K562 (cell line): ENCODE data around the gene EME1. TPM values are rescaled to one million over a fixed set of nuclear protein-coding genes. Genes with fewer than 3 reads are reported as not detected.
A peak's percentile ranks its signal among the peaks of the same experiment; 100 is the strongest.

ENCODE experiments used
- CBX3 ChIP-seq, 2 experiments: IDR thresholded peaks; 1 replicate in 1 of 2; 2 replicates in 1 of 2; pipeline ENCODE4 v1.6.1; 2012; ENCODE audit warnings: inconsistent platforms in 2 of 2, low read length in 2 of 2, borderline replicate concordance in 1 of 2, control low read depth in 1 of 2
- CBX8 ChIP-seq: fragments of 200-600 bp; sonication (generic); IDR thresholded peaks from 2 replicates; pipeline ENCODE4 v1.6.1; 2012; ENCODE audit warnings: borderline replicate concordance, mixed run types, low read depth, mild to moderate bottlenecking, moderate library complexity, mixed read lengths, low read length, control low read depth, inconsistent platforms; ENCODE audit not compliant: poor library complexity, severe bottlenecking; ENCODE audit errors: extremely low read depth
- CEBPB ChIP-seq: fragments of 450-650 bp; IDR thresholded peaks from 2 replicates; pipeline ENCODE4 v1.6.1; 2016; ENCODE audit warnings: missing genetic modification characterization, missing compliant biosample characterization
- ELF4 ChIP-seq: fragments of 450-650 bp; formaldehyde crosslinking; IDR thresholded peaks from 2 replicates; pipeline ENCODE4 v1.4.0; 2022; ENCODE audit warnings: missing genetic modification characterization
- EWSR1 ChIP-seq: fragments of 450-650 bp; IDR thresholded peaks from 2 replicates; pipeline ENCODE4 v1.6.1; 2018; ENCODE audit warnings: borderline replicate concordance, mild to moderate bottlenecking, low read depth, moderate library complexity; ENCODE audit not compliant: partially characterized antibody
- GTF2F1 ChIP-seq: IDR thresholded peaks from 2 replicates; pipeline ENCODE4 v1.6.1; 2011; ENCODE audit warnings: low read depth, low read length, improper control_type of control experiment
- NFIX ChIP-seq: fragments of 250-450 bp; sonication (Bioruptor Pico); IDR thresholded peaks from 2 replicates; pipeline ENCODE4 v1.4.0; 2020; ENCODE audit warnings: low read depth, mild to moderate bottlenecking, moderate library complexity
- NR2F6 ChIP-seq: fragments of 450-650 bp; formaldehyde crosslinking; IDR thresholded peaks from 2 replicates; pipeline ENCODE4 v1.4.0; 2020; ENCODE audit warnings: mild to moderate bottlenecking
- PCBP1 ChIP-seq: fragments of 200-400 bp; formaldehyde crosslinking; IDR thresholded peaks from 2 replicates; pipeline ENCODE4 v1.6.1; 2018; ENCODE audit warnings: mild to moderate bottlenecking, low read depth, low read length; ENCODE audit not compliant: poor library complexity, severe bottlenecking
- PHF8 ChIP-seq: fragments of 200-600 bp; sonication (generic); IDR thresholded peaks from 2 replicates; pipeline ENCODE4 v1.6.1; 2012; ENCODE audit warnings: mixed run types, mild to moderate bottlenecking, inconsistent platforms, low read length, moderate library complexity, borderline replicate concordance
- POLR3G ChIP-seq: IDR thresholded peaks from 2 replicates; pipeline ENCODE4 v1.6.1; 2011; ENCODE audit not compliant: insufficient read length, insufficient replicate concordance; ENCODE audit errors: extremely low read depth
- SIN3B ChIP-seq: fragments of 450-650 bp; IDR thresholded peaks from 2 replicates; pipeline ENCODE4 v1.6.1; 2017; ENCODE audit warnings: low read depth, mild to moderate bottlenecking, moderate library complexity
- THRAP3 ChIP-seq: fragments of 450-650 bp; IDR thresholded peaks from 2 replicates; pipeline ENCODE4 v1.6.1; 2016; ENCODE audit warnings: mild to moderate bottlenecking, inconsistent platforms, borderline replicate concordance
- TOE1 ChIP-seq, 2 experiments: fragments of 450-650 bp in 1 of 2; sonication (generic) in 1 of 2; formaldehyde crosslinking in 1 of 2; IDR thresholded peaks; 2 replicates each; pipeline versions ENCODE4 v1.7.1 to v1.8.0; 2016 to 2022; ENCODE audit warnings: borderline replicate concordance in 2 of 2, mild to moderate bottlenecking in 2 of 2, antibody characterized with exemption in 1 of 2, inconsistent platforms in 1 of 2, low read depth in 1 of 2, missing genetic modification reagents in 1 of 2, moderate library complexity in 1 of 2
- ZEB2 ChIP-seq: fragments of 450-650 bp; IDR thresholded peaks from 2 replicates; pipeline ENCODE4 v1.6.1; 2016
- ZKSCAN3 ChIP-seq: fragments of 250-450 bp; sonication (Bioruptor Pico); IDR thresholded peaks from 2 replicates; pipeline ENCODE4 v1.4.0; 2020
- ZNF174 ChIP-seq: fragments of 250-450 bp; sonication (Bioruptor Pico); IDR thresholded peaks from 2 replicates; pipeline ENCODE4 v1.4.0; 2020; ENCODE audit warnings: mild to moderate bottlenecking
- ZNF444 ChIP-seq: fragments of 250-450 bp; sonication (Bioruptor Pico); IDR thresholded peaks from 2 replicates; pipeline ENCODE4 v1.4.0; 2020; ENCODE audit warnings: mild to moderate bottlenecking, moderate library complexity
- ZNF518B ChIP-seq: fragments of 250-450 bp; sonication (Bioruptor Pico); IDR thresholded peaks from 2 replicates; pipeline ENCODE4 v1.5.0; 2021; ENCODE audit warnings: mild to moderate bottlenecking, moderate library complexity
- ZNF655 ChIP-seq: fragments of 250-450 bp; sonication (Bioruptor Pico); IDR thresholded peaks from 2 replicates; pipeline ENCODE4 v1.5.0; 2021
- ZNF668 ChIP-seq: fragments of 250-450 bp; sonication (Bioruptor Pico); IDR thresholded peaks from 2 replicates; pipeline ENCODE4 v1.8.0; 2022; ENCODE audit warnings: mild to moderate bottlenecking, inconsistent platforms
- polyA plus RNA-seq, 8 experiments: library from polyadenylated mRNA; depleted of rRNA in 4 of 8; stranded (reverse) in 5 of 8; unstranded in 3 of 8; fragments of >200 nt; fragmentation: Nextera tagmentation in 2 of 8; fragmentation: Illumina TruSeq in 1 of 8; extraction: Ambion mirVana in 2 of 8; extraction: Trizol in 1 of 8; gene quantifications; 2 replicates each; pipeline versions ENCODE4 v1.2.1 to v1.2.3, GENCODE V29; 2011 to 2014; ENCODE audit warnings: inconsistent platforms in 1 of 8, missing spikeins in 1 of 8
- total RNA-seq, 7 experiments: library from RNA; depleted of rRNA in 6 of 7; stranded (reverse); fragments of >200 nt in 6 of 7; fragmentation: Illumina TruSeq in 2 of 7; extraction: Trizol in 2 of 7; gene quantifications; 2 replicates each; pipeline versions ENCODE4 v1.2.1 to v1.2.3, GENCODE V29; 2011 to 2021; ENCODE audit warnings: low replicate concordance in 1 of 7
- TF ChIP-seq, protein P1 (sequence below): sonication (generic); formaldehyde crosslinking; IDR thresholded peaks from 2 replicates; pipeline ENCODE4 v1.8.0; 2022; ENCODE audit warnings: mild to moderate bottlenecking, low read depth, missing genetic modification reagents

Gene EME1
- total and polyA plus RNA-seq, 9 of the 15 experiments (the other 6 are each of a cell fraction or from before 2014, with no cell fraction given) = 14.6 to 44.1 (median 24.0) TPM

DNA sequence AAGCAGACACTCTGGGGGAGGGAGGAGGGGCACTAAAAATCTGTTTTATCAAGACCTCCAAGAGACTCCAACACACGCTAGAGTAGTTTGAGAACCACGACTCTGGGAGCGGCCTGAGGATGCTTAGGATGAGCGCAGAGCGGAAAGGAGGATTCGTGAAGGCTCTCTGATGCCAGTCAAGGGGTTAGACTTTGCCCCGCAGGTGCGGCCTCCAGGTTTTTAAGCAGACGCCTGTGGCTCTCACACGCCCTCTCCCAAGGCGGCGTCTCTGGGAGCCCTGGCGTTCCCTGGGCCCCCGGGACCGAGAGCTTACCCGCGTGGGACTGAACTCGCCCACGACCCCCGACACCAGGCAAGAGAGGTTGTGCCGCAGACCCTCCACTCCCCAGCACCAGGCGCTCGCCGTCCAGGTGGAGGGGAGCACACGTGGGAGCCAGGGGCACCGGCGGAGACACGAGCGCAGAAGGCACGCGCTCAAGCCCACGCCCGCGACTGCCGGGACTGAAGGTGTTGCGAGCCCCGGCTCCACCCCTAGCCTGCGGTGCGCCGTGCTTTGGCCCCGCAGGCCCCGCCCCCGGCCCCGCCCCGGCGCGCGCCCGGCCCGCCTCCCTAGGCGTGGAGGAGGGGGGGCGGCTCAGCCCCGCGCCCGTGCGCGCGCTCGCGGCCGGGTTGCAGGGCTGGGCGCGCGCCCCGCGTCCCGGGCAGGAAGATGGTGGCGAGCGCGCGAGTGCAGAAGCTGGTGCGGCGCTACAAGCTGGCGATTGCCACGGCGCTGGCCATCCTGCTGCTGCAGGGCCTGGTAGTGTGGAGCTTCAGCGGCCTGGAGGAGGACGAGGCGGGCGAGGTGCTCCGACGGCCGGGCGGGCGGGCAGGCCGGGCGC lies 27.4 kb upstream of the EME1 start, which contains the start of gene XYLT2 (continued):
- TF ChIP-seq CBX8 (no peak), POLR3G (no peak), NFIX (CRISPR knock-in tag) (no peak), SIN3B (no peak), PCBP1 (peak; percentile 43), NR2F6 (CRISPR knock-in tag) (no peak), GTF2F1 (no peak), ZKSCAN3 (CRISPR knock-in tag) (no peak), THRAP3 (no peak), ZNF518B (CRISPR knock-in tag) (no peak), ZNF174 (CRISPR knock-in tag) (no peak), ZNF444 (no peak), CBX3 (IDR thresholded peaks at IDR 0.05; ENCODE audit: borderline replicate concordance in 1 of 2, low read length in 2 of 2) (no peak), ZNF655 (no peak), CEBPB (no peak), TOE1 (IDR thresholded peaks at IDR 0.05; ENCODE audit: borderline replicate concordance) (no peak; the same call in 1 of the 2 replicates), TOE1 (CRISPR knock-in tag; IDR thresholded peaks at IDR 0.05; ENCODE audit: borderline replicate concordance, low read depth) (0 out of 2 replicates have a peak, but pooled peaks have one; percentile 35), ZNF668 (CRISPR knock-in tag) (no peak), ZEB2 (no peak), ELF4 (CRISPR knock-in tag) (no peak), PHF8 (peak; percentile 89; the same call in 1 of the 2 replicates), EWSR1 (no peak)
- TF ChIP-seq, protein P1, sequence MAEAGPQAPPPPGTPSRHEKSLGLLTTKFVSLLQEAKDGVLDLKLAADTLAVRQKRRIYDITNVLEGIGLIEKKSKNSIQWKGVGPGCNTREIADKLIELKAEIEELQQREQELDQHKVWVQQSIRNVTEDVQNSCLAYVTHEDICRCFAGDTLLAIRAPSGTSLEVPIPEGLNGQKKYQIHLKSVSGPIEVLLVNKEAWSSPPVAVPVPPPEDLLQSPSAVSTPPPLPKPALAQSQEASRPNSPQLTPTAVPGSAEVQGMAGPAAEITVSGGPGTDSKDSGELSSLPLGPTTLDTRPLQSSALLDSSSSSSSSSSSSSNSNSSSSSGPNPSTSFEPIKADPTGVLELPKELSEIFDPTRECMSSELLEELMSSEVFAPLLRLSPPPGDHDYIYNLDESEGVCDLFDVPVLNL (CRISPR knock-in tag) = no peak
